Natural killer cell treated with Interleukin-12 subunit alpha and Interleukin-12 subunit beta and Interleukin-15 and Interleukin-18, amount 100 ng/mL, for 72 hours (primary cell): ENCODE measurements around the gene SOWAHD. TPM values are rescaled to one million over a fixed set of nuclear protein-coding genes. Genes with fewer than 3 reads are reported as not detected.
"Not testable (repeated sequence)": the region's sequence is repeated elsewhere in the genome, so short reads cannot be mapped to it uniquely, and the experiment has no call there.

ENCODE experiments used
- ATAC-seq, 2 donors: fragments of 150-1000 bp; cut with Tn5 transposase in 1 of 2; sonication (Bioruptor Pico), chemical (Tn5 transposase) in 1 of 2; 2 replicates each; pipeline ENCODE4 v1.10.0; 2021
- DNase-seq: peaks from one replicate; pipeline ENCODE4 v3.0.0; 2022; ENCODE audit warnings: low spot score
- H3K27ac Mint-ChIP-seq, 2 donors: 1 replicate in 1 of 2; 2 replicates in 1 of 2; pipeline ENCODE4 v1.8.0; 2022; ENCODE audit warnings: mixed read lengths in 2 of 2, mild to moderate bottlenecking in 1 of 2, moderate library complexity in 1 of 2
- H3K27me3 Mint-ChIP-seq, 2 donors: 1 replicate in 1 of 2; 2 replicates in 1 of 2; pipeline ENCODE4 v1.8.0; 2022; ENCODE audit warnings: mixed read lengths in 2 of 2
- H3K36me3 Mint-ChIP-seq: one replicate; pipeline ENCODE4 v1.8.0; 2022; ENCODE audit warnings: mixed read lengths
- H3K4me1 Mint-ChIP-seq, 2 donors: 1 replicate in 1 of 2; 2 replicates in 1 of 2; pipeline ENCODE4 v1.8.0; 2022; ENCODE audit warnings: low read depth in 2 of 2, mixed read lengths in 2 of 2, mild to moderate bottlenecking in 1 of 2
- H3K4me3 Mint-ChIP-seq: one replicate; pipeline ENCODE4 v1.8.0; 2022; ENCODE audit warnings: mixed read lengths
- H3K9me3 Mint-ChIP-seq: 2 replicates; pipeline ENCODE4 v1.8.0; 2022; ENCODE audit warnings: mixed read lengths
- total RNA-seq, 2 donors: library from RNA; stranded (reverse); gene quantifications; one replicate each; pipeline ENCODE4 v1.2.3, GENCODE V29; 2022

SOWAHD gene
- total RNA-seq, 2 donors from 2014 or later = not detected

- DNase-seq, H3K4me1 Mint-ChIP-seq, H3K27me3 Mint-ChIP-seq, ATAC-seq, H3K9me3 Mint-ChIP-seq, H3K4me3 Mint-ChIP-seq, H3K27ac Mint-ChIP-seq, H3K36me3 Mint-ChIP-seq: not testable (repeated sequence)
Observed at GRCh38 chrX:119768436-119768835, 10.0 kb downstream of the SOWAHD start.

GRCh38 chrX:119769388-119769787 lies 11.0 kb downstream of the SOWAHD start:
- H3K36me3 Mint-ChIP-seq, DNase-seq, H3K4me3 Mint-ChIP-seq, H3K4me1 Mint-ChIP-seq, H3K27me3 Mint-ChIP-seq, H3K9me3 Mint-ChIP-seq, ATAC-seq: not testable (repeated sequence)
- H3K27ac Mint-ChIP-seq = peak overlapping the region in 1 of 2 donors; percentile 68

GRCh38 chrX:119775517-119776238 lies 17.3 kb downstream of the SOWAHD start:
- H3K36me3 Mint-ChIP-seq = peaks cover under 1% of the 10 kb centered on the region
- H3K27me3 Mint-ChIP-seq = peaks cover 0 to 2% of the 10 kb centered on the region in 2 donors
- peak overlapping the region in 1 of 2 donors; percentile 60 for H3K27ac Mint-ChIP-seq
- ATAC-seq (no peak), DNase-seq (no peak)
- no peaks in the 10 kb centered on the region for H3K9me3 Mint-ChIP-seq
- H3K4me1 Mint-ChIP-seq = peaks cover 0 to 4% of the 10 kb centered on the region in 2 donors
- H3K4me3 Mint-ChIP-seq = peak overlapping the region; percentile 27

GRCh38 chrX:119778829-119779228 lies 20.4 kb downstream of the SOWAHD start:
- H3K36me3 Mint-ChIP-seq = peaks cover 4% of the 10 kb centered on the region
- H3K4me3 Mint-ChIP-seq = no peak overlapping the region
- ATAC-seq = no peak
- H3K27ac Mint-ChIP-seq = no peak overlapping the region
- no peaks in the 10 kb centered on the region for H3K9me3 Mint-ChIP-seq
- peaks cover 0 to 2% of the 10 kb centered on the region in 2 donors for H3K27me3 Mint-ChIP-seq
- H3K4me1 Mint-ChIP-seq = peaks cover 6 to 12% of the 10 kb centered on the region in 2 donors
- no peak for DNase-seq

- Mint-ChIP-seq H3K4me3 (no peak overlapping the region), H3K27ac (peak overlapping the region; percentile 59 to 67), H3K4me1 (peaks cover 13 to 20% of the 10 kb centered on the region in 2 donors), H3K9me3 (no peaks in the 10 kb centered on the region), H3K36me3 (peaks cover 9% of the 10 kb centered on the region), H3K27me3 (peaks cover 0 to 2% of the 10 kb centered on the region in 2 donors)
- ATAC-seq = no peak
- DNase-seq = no peak
Observed at GRCh38 chrX:119783026-119783425, 24.6 kb downstream of the SOWAHD start.

- DNase-seq (no peak), ATAC-seq (peak in 1 of 2 donors; percentile 56)
- H3K36me3 Mint-ChIP-seq = peaks cover 19% of the 10 kb centered on the region
- peaks cover 20 to 31% of the 10 kb centered on the region in 2 donors for H3K4me1 Mint-ChIP-seq
- no peak overlapping the region for H3K27ac Mint-ChIP-seq
- H3K27me3 Mint-ChIP-seq = peaks cover 0 to 2% of the 10 kb centered on the region in 2 donors
- H3K9me3 Mint-ChIP-seq = no peaks in the 10 kb centered on the region
- peak overlapping the region; percentile 38 for H3K4me3 Mint-ChIP-seq
Observed at GRCh38 chrX:119784747-119785446, 26.5 kb downstream of the SOWAHD start.

GRCh38 chrX:119790977-119791436 lies 32.6 kb downstream of the SOWAHD start:
- DNase-seq (no peak), ATAC-seq (peak; percentile 25 to 28)
- Mint-ChIP-seq H3K9me3 (no peaks in the 10 kb centered on the region), H3K4me3 (peak overlapping the region; percentile 89), H3K4me1 (peaks cover 10 to 16% of the 10 kb centered on the region in 2 donors), H3K27me3 (no peaks in the 10 kb centered on the region), H3K36me3 (peaks cover 9% of the 10 kb centered on the region), H3K27ac (peak overlapping the region; percentile 92 to 95)

- DNase-seq = peak; percentile 83
- Mint-ChIP-seq H3K36me3 (peaks cover 9% of the 10 kb centered on the region), H3K4me1 (peaks cover 10 to 12% of the 10 kb centered on the region in 2 donors), H3K9me3 (no peaks in the 10 kb centered on the region), H3K4me3 (peak within 1 kb of the TSS; percentile 89), H3K27ac (peak within 1 kb of the TSS; percentile 92 to 95), H3K27me3 (no peaks in the 10 kb centered on the region)
- ATAC-seq = peak; percentile 97
Observed at GRCh38 chrX:119791437-119792231, 33.2 kb downstream of the SOWAHD start, which contains the start of gene RPL39. TSS of gene RPL39 (minus strand) at chrX:119791630. CDS start at chrX:119791576, 54 bp downstream.

GRCh38 chrX:119801253-119802221 lies 43.1 kb downstream of the SOWAHD start:
- H3K36me3 Mint-ChIP-seq = no peaks in the 10 kb centered on the region
- no peak overlapping the region for H3K4me3 Mint-ChIP-seq
- no peak overlapping the region for H3K27ac Mint-ChIP-seq
- H3K4me1 Mint-ChIP-seq = no peaks in the 10 kb centered on the region
- no peak for ATAC-seq
- DNase-seq = no peak
- H3K9me3 Mint-ChIP-seq = no peaks in the 10 kb centered on the region
- H3K27me3 Mint-ChIP-seq = no peaks in the 10 kb centered on the region

- H3K27ac Mint-ChIP-seq = no peak overlapping the region
- H3K4me3 Mint-ChIP-seq = no peak overlapping the region
- H3K9me3 Mint-ChIP-seq = no peaks in the 10 kb centered on the region
- H3K27me3 Mint-ChIP-seq = peaks cover 0 to 4% of the 10 kb centered on the region in 2 donors
- no peaks in the 10 kb centered on the region for H3K4me1 Mint-ChIP-seq
- H3K36me3 Mint-ChIP-seq = no peaks in the 10 kb centered on the region
- DNase-seq = no peak
- ATAC-seq = no peak
Observed at GRCh38 chrX:119802546-119802945, 44.2 kb downstream of the SOWAHD start.

GRCh38 chrX:119808461-119808860 lies 50.1 kb downstream of the SOWAHD start:
- DNase-seq, H3K9me3 Mint-ChIP-seq, ATAC-seq, H3K4me1 Mint-ChIP-seq, H3K4me3 Mint-ChIP-seq, H3K27ac Mint-ChIP-seq, H3K36me3 Mint-ChIP-seq, H3K27me3 Mint-ChIP-seq: not testable (repeated sequence)

- Mint-ChIP-seq H3K36me3 (no peaks in the 10 kb centered on the region), H3K27ac (no peak overlapping the region), H3K4me1 (no peaks in the 10 kb centered on the region)
Observed at GRCh38 chrX:119809185-119809666, 50.8 kb downstream of the SOWAHD start.

More at GRCh38 chrX:119809185-119809666, 50.8 kb downstream of the SOWAHD start:
- no peaks in the 10 kb centered on the region for H3K9me3 Mint-ChIP-seq
- ATAC-seq (no peak), DNase-seq (no peak)
- peaks cover 0 to 7% of the 10 kb centered on the region in 2 donors for H3K27me3 Mint-ChIP-seq
- no peak overlapping the region for H3K4me3 Mint-ChIP-seq
